ENCODE measurements around the gene S100A10.

S100A10 gene

GRCh38 chr1:151985768-151986167, 7.9 kb downstream of the S100A10 start:
- no peak for DNase-seq

GRCh38 chr1:151985270-151985669, 8.4 kb downstream of the S100A10 start:
- no peak for DNase-seq

- DNase-seq: no peak
These were observed 9.2 kb downstream of the S100A10 start for GRCh38 chr1:151984313-151984956.

GRCh38 chr1:151982300-151983005, 11.2 kb downstream of the S100A10 start:
- no peak for DNase-seq

- no peak for DNase-seq
These were observed 12.5 kb downstream of the S100A10 start for GRCh38 chr1:151981178-151981525.

- peak; percentile 15 for DNase-seq
These were observed 13.1 kb downstream of the S100A10 start for GRCh38 chr1:151980287-151981177.

GRCh38 chr1:151978922-151979321, 14.7 kb downstream of the S100A10 start:
- DNase-seq: peak; percentile 22

GRCh38 chr1:151977662-151978230, 15.9 kb downstream of the S100A10 start:
- no peak for DNase-seq

GRCh38 chr1:151976858-151977257, 16.8 kb downstream of the S100A10 start:
- no peak for DNase-seq

- no peak for DNase-seq
These were observed 17.7 kb downstream of the S100A10 start for GRCh38 chr1:151976015-151976343.

- DNase-seq: no peak
These were observed 18.2 kb downstream of the S100A10 start for GRCh38 chr1:151975311-151976014.

GRCh38 chr1:151972542-151973248, 21.0 kb downstream of the S100A10 start:
- peak; percentile 68 for DNase-seq

- DNase-seq: no peak
These were observed 23.0 kb downstream of the S100A10 start for GRCh38 chr1:151970626-151971025.

GRCh38 chr1:151970128-151970527, 23.5 kb downstream of the S100A10 start:
- no peak for DNase-seq

GRCh38 chr1:151968791-151969399, 24.8 kb downstream of the S100A10 start:
- DNase-seq: no peak

GRCh38 chr1:151968058-151968457, 25.6 kb downstream of the S100A10 start:
- no peak for DNase-seq

- DNase-seq: no peak
These were observed 26.6 kb downstream of the S100A10 start for GRCh38 chr1:151967091-151967490.

GRCh38 chr1:151966061-151966460, 27.6 kb downstream of the S100A10 start:
- DNase-seq: no peak

GRCh38 chr1:151964510-151964909, 29.1 kb downstream of the S100A10 start:
- no peak for DNase-seq

- peak; percentile 38 for DNase-seq
These were observed 30.4 kb downstream of the S100A10 start for GRCh38 chr1:151963288-151963687.

- no peak for DNase-seq
These were observed 31.8 kb downstream of the S100A10 start for GRCh38 chr1:151961833-151962232.
